GM21786 (cell line): ENCODE measurements around the gene MAP1B.

Source experiments
- ATAC-seq: cut with Tn5 transposase; IDR thresholded peaks from one replicate; pipeline ENCODE4 v1.9.1; 2021; ENCODE audit not compliant: unreplicated experiment

MAP1B gene

DNA sequence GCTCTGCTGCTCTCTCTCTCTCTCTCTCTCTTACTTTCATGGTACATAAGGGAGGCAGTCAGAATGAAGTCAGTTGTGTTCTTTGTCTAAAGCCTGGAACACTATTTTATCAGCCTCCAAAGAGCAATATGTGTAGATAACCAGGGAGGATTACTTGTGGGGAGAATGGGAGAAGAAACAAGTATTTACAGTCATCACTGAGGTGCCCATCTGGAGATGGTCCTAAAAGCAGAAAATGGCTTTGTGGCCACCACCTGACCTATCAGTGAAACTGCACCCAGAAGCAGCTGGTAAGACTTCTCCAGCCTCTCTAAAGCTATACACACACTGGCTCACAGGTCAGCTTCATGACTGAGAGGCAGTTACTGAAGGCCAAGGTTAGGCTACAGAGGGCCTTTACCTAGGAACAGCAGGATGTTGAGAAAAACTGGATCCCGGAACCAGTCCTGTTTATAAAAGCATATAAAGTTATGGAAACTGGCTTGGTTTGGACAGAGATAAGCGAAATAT, 137.6 kb downstream of the MAP1B start:
- peak; percentile 95 for ATAC-seq

DNA sequence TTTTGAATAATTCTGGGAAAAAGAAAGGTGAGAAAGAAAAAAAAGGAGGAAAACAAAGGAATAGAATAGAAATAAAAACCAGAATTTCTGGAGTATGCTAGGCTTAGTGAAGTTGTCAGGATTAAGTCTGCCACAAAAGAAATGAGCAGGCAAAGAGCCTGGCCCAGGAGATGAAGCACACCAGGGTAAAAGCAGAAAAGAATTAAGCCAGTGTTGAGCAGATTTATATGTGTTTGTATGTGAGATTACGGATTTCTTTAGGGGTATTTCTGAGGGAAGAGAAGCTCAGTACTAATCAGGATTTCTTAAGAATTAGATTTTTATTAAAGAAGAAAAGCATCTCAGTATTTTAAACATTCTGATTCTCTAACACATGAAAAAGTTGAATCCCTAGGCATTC, 138.3 kb downstream of the MAP1B start:
- no peak for ATAC-seq

- ATAC-seq: no peak
These were observed 138.8 kb downstream of the MAP1B start for GRCh38 chr5:72245951-72246532.

GRCh38 chr5:72246954-72247442, 139.7 kb downstream of the MAP1B start:
- ATAC-seq: no peak

DNA sequence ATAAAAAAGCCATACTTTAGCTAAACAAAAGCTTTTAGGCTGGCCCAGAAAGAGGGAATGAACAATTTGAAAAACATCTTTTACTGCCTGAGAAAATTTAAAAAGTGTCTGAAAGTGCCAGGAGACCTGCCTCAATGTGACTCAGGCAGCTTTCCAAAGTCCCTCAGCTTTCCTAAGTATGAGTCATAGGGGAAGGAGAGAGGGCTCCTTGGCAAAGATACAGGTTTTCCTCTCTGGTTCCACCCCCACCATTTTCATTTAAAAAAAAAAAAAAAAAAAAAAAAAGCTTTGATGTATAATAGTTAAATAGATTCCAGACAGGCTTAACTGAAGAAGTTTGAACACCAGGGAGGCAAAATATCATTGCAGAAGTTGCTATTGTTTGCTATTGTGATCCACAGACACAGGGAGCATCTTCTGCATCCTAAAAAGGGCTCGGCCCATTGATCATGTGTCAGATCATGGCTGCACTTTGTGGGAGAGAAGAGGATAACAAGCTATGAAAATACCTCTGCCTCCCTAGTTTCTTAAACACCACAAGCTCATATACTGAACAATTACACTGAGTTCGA, 141.2 kb downstream of the MAP1B start:
- no peak for ATAC-seq

- ATAC-seq: no peak
These were observed 144.1 kb downstream of the MAP1B start for GRCh38 chr5:72251386-72251785.

DNA sequence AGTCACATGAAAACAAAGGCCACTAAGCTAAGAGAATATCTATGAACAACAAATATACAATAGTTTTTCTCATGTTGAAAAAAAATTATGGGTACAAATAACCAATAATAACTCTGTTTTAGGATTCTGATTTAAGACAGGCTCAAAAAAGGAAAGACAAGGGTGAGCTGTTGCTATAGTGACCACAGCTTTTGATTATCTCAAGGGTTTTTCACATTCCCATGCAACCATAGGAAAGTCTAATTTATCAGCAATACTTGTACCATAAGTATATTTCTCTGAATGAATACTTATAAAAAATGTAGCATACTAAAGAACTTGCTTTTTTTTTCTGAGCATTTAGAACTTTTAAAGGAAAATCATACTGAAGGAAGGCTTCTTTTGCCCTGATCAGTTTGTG, 144.7 kb downstream of the MAP1B start:
- ATAC-seq: no peak

DNA sequence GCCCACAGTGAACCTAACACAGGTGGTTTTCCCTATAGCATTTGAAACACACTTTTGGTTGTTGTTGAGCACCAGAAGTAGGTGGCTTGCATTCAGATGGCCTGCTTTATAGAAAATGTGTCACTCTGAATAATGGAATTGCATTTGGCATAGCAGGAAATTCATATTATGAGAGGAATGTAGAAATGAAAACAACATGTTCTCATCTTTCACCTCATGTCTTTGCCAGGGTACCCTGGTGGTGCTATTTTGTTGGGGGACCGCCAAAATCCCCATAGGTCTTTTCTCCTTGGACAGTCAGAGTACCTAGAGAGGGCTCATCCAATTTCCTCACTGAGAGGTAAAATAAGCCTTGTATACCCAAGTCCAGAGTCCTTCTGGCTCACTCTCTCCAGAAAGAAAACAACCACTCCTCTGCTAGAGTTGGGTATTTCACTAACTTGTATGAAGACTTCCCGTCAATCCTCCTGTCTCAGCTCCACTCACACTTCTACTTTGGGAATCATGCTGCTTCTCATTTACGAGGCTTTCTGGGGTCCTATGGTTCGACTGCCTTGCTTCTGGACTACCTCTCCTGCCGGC, 145.4 kb downstream of the MAP1B start:
- no peak for ATAC-seq

DNA sequence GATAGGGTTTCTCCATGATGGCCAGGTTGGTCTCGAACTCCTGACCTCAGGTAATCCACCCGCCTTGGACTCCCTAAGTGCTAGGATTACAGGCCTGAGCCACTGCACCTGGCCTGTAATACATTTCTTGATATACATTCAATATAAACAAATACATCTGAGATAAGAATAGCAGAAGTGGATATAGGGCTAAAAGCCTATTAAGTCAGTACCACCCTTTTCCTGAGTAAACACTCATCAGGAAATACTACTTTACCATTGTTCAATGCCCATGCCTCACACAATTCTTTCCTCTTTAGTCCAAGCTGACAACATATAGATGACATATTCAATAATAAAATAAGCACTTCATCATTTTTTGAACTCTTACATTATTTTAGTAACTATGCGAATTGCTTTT, 148.0 kb downstream of the MAP1B start:
- no peak for ATAC-seq

- ATAC-seq: no peak
These were observed 148.4 kb downstream of the MAP1B start for GRCh38 chr5:72255670-72256069.

- no peak for ATAC-seq
These were observed 149.3 kb downstream of the MAP1B start for GRCh38 chr5:72256536-72256935.
